H1 (cell line): ENCODE measurements around the gene ATP7B. TPM values are rescaled to one million over a fixed set of nuclear protein-coding genes. Genes with fewer than 3 reads are reported as not detected.

Experiments
- CTCF ChIA-PET: fragments of 300-600 bp; sonication (Branson Sonifier 250); formaldehyde crosslinking; loops from one replicate; lab custom pipeline; 2021; ENCODE audit not compliant: partially characterized antibody; lab: Charles Lee
- POLR2A ChIA-PET: fragments of 300-600 bp; sonication (Branson Sonifier 250); formaldehyde crosslinking; loops from one replicate; lab custom pipeline; 2021; ENCODE audit warnings: inconsistent platforms; ENCODE audit not compliant: partially characterized antibody; lab: Charles Lee
- DNase-seq, 2 experiments: peaks; one replicate each; pipeline versions ENCODE4 v3.0.0 to v3.0.0-alpha.2; 2010 to 2022; ENCODE audit warnings: low spot score in 2 of 2, low read depth in 1 of 2, mixed read lengths in 1 of 2
- FAIRE-seq: peaks from 2 replicates; lab custom pipeline; 2011; peaks lifted over from hg19 to GRCh38; lab: Jason Lieb, UNC
- H2AFZ ChIP-seq: 2 replicates; pipeline ENCODE4 v1.8.1; 2012; ENCODE audit warnings: low read length, inconsistent platforms
- H2AK5ac ChIP-seq: 2 replicates; pipeline ENCODE4 v1.6.1; 2013; ENCODE audit warnings: low read depth, low read length
- H2BK120ac ChIP-seq: replicated peaks from 2 replicates; pipeline ENCODE3; 2013; ENCODE audit warnings: low read depth, low read length, inconsistent platforms
- H2BK12ac ChIP-seq: 2 replicates; pipeline ENCODE4 v1.6.1; 2013; ENCODE audit warnings: low read depth, low read length
- H2BK15ac ChIP-seq: 2 replicates; pipeline ENCODE4 v1.6.1; 2013; ENCODE audit warnings: low read length
- H2BK20ac ChIP-seq: 2 replicates; pipeline ENCODE4 v1.6.1; 2013; ENCODE audit warnings: low read length
- H2BK5ac ChIP-seq: 2 replicates; pipeline ENCODE4 v1.6.1; 2013; ENCODE audit warnings: low read depth, low read length
- H3K14ac ChIP-seq: 2 replicates; pipeline ENCODE4 v1.6.1; 2013; ENCODE audit warnings: inconsistent platforms; ENCODE audit not compliant: insufficient read length
- H3K18ac ChIP-seq: 2 replicates; pipeline ENCODE4 v1.6.1; 2013; ENCODE audit warnings: low read length; ENCODE audit errors: extremely low read depth
- H3K23ac ChIP-seq: 2 replicates; pipeline ENCODE4 v1.6.1; 2013; ENCODE audit warnings: inconsistent platforms; ENCODE audit not compliant: insufficient read length
- H3K23me2 ChIP-seq: 2 replicates; pipeline ENCODE4 v1.6.1; 2013; ENCODE audit warnings: low read depth, low read length
- H3K27ac ChIP-seq: 2 replicates; pipeline ENCODE4 v1.6.1; 2011; ENCODE audit warnings: low read depth, low read length, inconsistent platforms
- H3K27me3 ChIP-seq, 4 experiments: replicated peaks in 1 of 4; 1 replicate in 1 of 4; 2 replicates in 3 of 4; pipeline versions ENCODE4 v1.6.1 to v1.8.1; 2011 to 2013; ENCODE audit warnings: low read length in 3 of 4, mild to moderate bottlenecking in 3 of 4, inconsistent platforms in 2 of 4, mixed read lengths in 2 of 4, moderate library complexity in 1 of 4; ENCODE audit not compliant: control insufficient read depth in 3 of 4, insufficient read depth in 3 of 4; ENCODE audit errors: extremely low read depth in 1 of 4
- H3K36me3 ChIP-seq, 4 experiments: 2 replicates each; pipeline versions ENCODE4 v1.6.1 to v1.8.1; 2011 to 2013; ENCODE audit warnings: mild to moderate bottlenecking in 4 of 4, low read length in 3 of 4, moderate library complexity in 2 of 4, control low read depth in 1 of 4, inconsistent platforms in 1 of 4; ENCODE audit not compliant: insufficient read depth in 4 of 4, control insufficient read depth in 2 of 4
- H3K4ac ChIP-seq: replicated peaks from 2 replicates; pipeline ENCODE3; 2013; ENCODE audit warnings: low read length, low read depth, mixed read lengths, inconsistent platforms; ENCODE audit not compliant: insufficient read length
- H3K4me1 ChIP-seq, 4 experiments: replicated peaks in 1 of 4; 1 replicate in 1 of 4; 2 replicates in 3 of 4; pipeline versions ENCODE4 v1.6.1 to v1.8.1; 2011 to 2013; ENCODE audit warnings: low read length in 3 of 4, inconsistent platforms in 2 of 4, mixed read lengths in 1 of 4; ENCODE audit not compliant: insufficient read depth in 4 of 4, control insufficient read depth in 3 of 4
- H3K4me2 ChIP-seq, 2 experiments: 2 replicates each; pipeline versions ENCODE4 v1.6.1 to v1.8.1; 2011 to 2013; ENCODE audit warnings: low read depth in 2 of 2, low read length in 2 of 2, control low read depth in 1 of 2, inconsistent platforms in 1 of 2, mild to moderate bottlenecking in 1 of 2; ENCODE audit not compliant: insufficient read depth in 1 of 2
- H3K4me3 ChIP-seq, 4 experiments: fragments of 200-600, 300-600 bp in 1 of 4; sonication (generic), shearing (Covaris generic), sonication (Bioruptor Twin) in 1 of 4; 2 replicates each; pipeline versions ENCODE4 v1.5.1 to v1.8.1; 2011 to 2016; ENCODE audit warnings: low read length in 4 of 4, low read depth in 3 of 4, control low read depth in 2 of 4, inconsistent platforms in 2 of 4, mild to moderate bottlenecking in 2 of 4, mixed read lengths in 1 of 4, moderate library complexity in 1 of 4; ENCODE audit not compliant: insufficient read depth in 2 of 4; ENCODE audit errors: extremely low read depth in 1 of 4
- H3K56ac ChIP-seq: replicated peaks from 2 replicates; pipeline ENCODE3; 2013; ENCODE audit warnings: low read depth, mild to moderate bottlenecking, mixed read lengths, low read length, inconsistent platforms; ENCODE audit not compliant: insufficient read length
- H3K79me1 ChIP-seq: 2 replicates; pipeline ENCODE4 v1.6.1; 2013; ENCODE audit warnings: low read depth, low read length, control low read depth
- H3K79me2 ChIP-seq, 2 experiments: 2 replicates each; pipeline versions ENCODE4 v1.6.1 to v1.8.1; 2012 to 2013; ENCODE audit warnings: low read length in 2 of 2, mild to moderate bottlenecking in 2 of 2, inconsistent platforms in 1 of 2; ENCODE audit not compliant: insufficient read depth in 2 of 2, control insufficient read depth in 1 of 2
- H3K9ac ChIP-seq, 4 experiments: replicated peaks in 1 of 4; 1 replicate in 1 of 4; 2 replicates in 3 of 4; pipeline versions ENCODE4 v1.6.1 to v1.8.1; 2011 to 2013; ENCODE audit warnings: low read depth in 3 of 4, low read length in 3 of 4, control low read depth in 2 of 4, mild to moderate bottlenecking in 2 of 4, moderate library complexity in 2 of 4, inconsistent platforms in 1 of 4; ENCODE audit errors: extremely low read depth in 1 of 4
- H3K9me3 ChIP-seq, 2 experiments: 2 replicates each; pipeline versions ENCODE4 v1.6.1 to v1.8.1; 2012 to 2013; ENCODE audit warnings: mild to moderate bottlenecking in 2 of 2, moderate library complexity in 2 of 2, control low read depth in 1 of 2, inconsistent platforms in 1 of 2, low read depth in 1 of 2, low read length in 1 of 2, mixed read lengths in 1 of 2; ENCODE audit not compliant: insufficient read depth in 2 of 2
- H4K20me1 ChIP-seq, 2 experiments: replicated peaks in 1 of 2; 2 replicates each; pipeline versions ENCODE3 to v1.8.1; 2011 to 2013; ENCODE audit warnings: inconsistent platforms in 2 of 2, low read length in 2 of 2, mild to moderate bottlenecking in 1 of 2; ENCODE audit not compliant: insufficient read depth in 2 of 2, control insufficient read depth in 1 of 2
- H4K5ac ChIP-seq: 2 replicates; pipeline ENCODE4 v1.6.1; 2013; ENCODE audit warnings: low read length, low read depth, mixed read lengths, inconsistent platforms; ENCODE audit not compliant: insufficient read length
- H4K8ac ChIP-seq: 2 replicates; pipeline ENCODE4 v1.8.0; 2013; ENCODE audit warnings: mild to moderate bottlenecking, moderate library complexity, low read length, inconsistent platforms; ENCODE audit not compliant: insufficient read depth; ENCODE audit errors: extremely low read depth
- H4K91ac ChIP-seq: replicated peaks from 2 replicates; pipeline ENCODE3; 2013; ENCODE audit warnings: low read length, mixed read lengths, inconsistent platforms; ENCODE audit not compliant: insufficient read length
- BCL11A ChIP-seq, 2 experiments: IDR thresholded peaks; one replicate each; pipeline ENCODE4 v1.6.1; 2011; ENCODE audit warnings: low read depth in 2 of 2, low read length in 2 of 2, mild to moderate bottlenecking in 2 of 2
- BRCA1 ChIP-seq: IDR thresholded peaks from 2 replicates; pipeline ENCODE4 v1.6.1; 2012; ENCODE audit warnings: low read depth, low read length, improper control_type of control experiment
- CBX8 ChIP-seq: fragments of 300-800, 300-1000 bp; sonication (generic); IDR thresholded peaks from 2 replicates; pipeline ENCODE4 v1.7.1; 2016; ENCODE audit warnings: low read depth, low read length, borderline replicate concordance
- CTBP2 ChIP-seq: IDR thresholded peaks from 2 replicates; pipeline ENCODE4 v1.7.0; 2011; ENCODE audit warnings: borderline replicate concordance, mild to moderate bottlenecking, moderate library complexity, mixed read lengths, low read length; ENCODE audit not compliant: insufficient read depth, insufficient read length
- EZH2 ChIP-seq: fragments of 200-600 bp; sonication (generic); IDR thresholded peaks from 2 replicates; pipeline ENCODE4 v1.7.1; 2012; ENCODE audit warnings: low read depth, mild to moderate bottlenecking, moderate library complexity, low read length, inconsistent platforms; ENCODE audit not compliant: severe bottlenecking
- GTF2F1 ChIP-seq: IDR thresholded peaks from 2 replicates; pipeline ENCODE4 v1.6.1; 2012; ENCODE audit warnings: low read depth, low read length, improper control_type of control experiment, borderline replicate concordance
- JUN ChIP-seq: IDR thresholded peaks from 2 replicates; pipeline ENCODE4 v1.6.1; 2011; ENCODE audit warnings: low read depth, mild to moderate bottlenecking, improper control_type of control experiment, low read length
- MAFK ChIP-seq: IDR thresholded peaks from 2 replicates; pipeline ENCODE4 v1.6.1; 2012; ENCODE audit warnings: low read depth, mild to moderate bottlenecking, improper control_type of control experiment, low read length
- NANOG ChIP-seq: IDR thresholded peaks from 2 replicates; pipeline ENCODE4 v1.6.1; 2011; ENCODE audit warnings: low read length, low read depth, mild to moderate bottlenecking, inconsistent platforms; ENCODE audit not compliant: insufficient read depth, poor library complexity, severe bottlenecking
- PHF8 ChIP-seq: fragments of 200-600 bp; sonication (generic); conservative IDR thresholded peaks from 2 replicates; pipeline ENCODE4 v1.7.1; 2012; ENCODE audit warnings: low read depth, mild to moderate bottlenecking, inconsistent platforms, low read length, moderate library complexity
- POLR2AphosphoS5 ChIP-seq: IDR thresholded peaks from 2 replicates; pipeline ENCODE4 v1.6.1; 2011; ENCODE audit warnings: low read depth, low read length
- RFX5 ChIP-seq: IDR thresholded peaks from 2 replicates; pipeline ENCODE4 v1.6.1; 2011; ENCODE audit warnings: low read depth, low read length, improper control_type of control experiment, borderline replicate concordance
- SIN3A ChIP-seq, 2 experiments: IDR thresholded peaks in 1 of 2; conservative IDR thresholded peaks in 1 of 2; 2 replicates each; pipeline ENCODE4 v1.6.1; 2011 to 2012; ENCODE audit warnings: low read length in 2 of 2, improper control_type of control experiment in 1 of 2, low read depth in 1 of 2, mild to moderate bottlenecking in 1 of 2
- ZNF274 ChIP-seq: IDR thresholded peaks from 2 replicates; pipeline ENCODE4 v1.7.0; 2012; ENCODE audit warnings: low read length, borderline replicate concordance; ENCODE audit errors: extremely low read depth
- WGBS, 2 experiments: shearing (Covaris generic) in 1 of 2; methylation state at CpG; one replicate each; pipeline versions ENCODE4 v1.1.6 to v1.1.7; 2013 to 2015; ENCODE audit warnings: low lambda C conversion rate in 2 of 2, mixed read lengths in 2 of 2, inconsistent platforms in 1 of 2, low coverage in 1 of 2, missing lambda C conversion rate in 1 of 2; ENCODE audit not compliant: insufficient replicate concordance in 2 of 2, insufficient coverage in 1 of 2, insufficient read length in 1 of 2; ENCODE audit errors: extremely low coverage in 1 of 2, missing lambda C conversion rate in 1 of 2; 5-methylcytosine and 5-hydroxymethylcytosine counted together
- polyA plus RNA-seq, 7 experiments: library from polyadenylated mRNA; depleted of rRNA in 3 of 7; stranded (reverse) in 5 of 7; unstranded in 2 of 7; fragments of >200 nt in 5 of 7; fragments of 200-250 nt in 2 of 7; gene quantifications; 1 replicate in 5 of 7; 2 replicates in 1 of 7; 4 replicates in 1 of 7; pipeline versions ENCODE4 v1.2.1 to v1.2.3, GENCODE V29; 2011 to 2013; ENCODE audit warnings: missing spikeins in 2 of 7, mixed read lengths in 2 of 7
- total RNA-seq: library from RNA; stranded (reverse); fragmentation: NEBNext Ultra II Directional; extraction: Animal tissue kit (Norgen Biotek cat#: 25700); gene quantifications from 2 replicates; pipeline ENCODE4 v1.2.1, GENCODE V29; 2021

Gene ATP7B
- total and polyA plus RNA-seq, 2 of the 8 experiments (the other 6 are each of a cell fraction or from before 2014, with no cell fraction given): 4.1 to 9.2 TPM

- Histone ChIP-seq H2BK12ac (no peak overlapping the region), H3K23me2 (peaks cover 8% of the 10 kb centered on the region), H4K5ac (no peak overlapping the region), H3K18ac (no peak overlapping the region), H2AFZ (no peak overlapping the region), H3K27ac (no peak overlapping the region), H3K4me2 (no peak overlapping the region; a peak in 1 of 4 replicates), H3K23ac (no peak overlapping the region), H3K14ac (no peak overlapping the region), H3K56ac (no peak overlapping the region), H3K36me3 (no peaks in the 10 kb centered on the region), H3K27me3 (peaks cover 2 to 21% (median 13%) of the 10 kb centered on the region in 4 experiments), H4K8ac (no peak overlapping the region), H2BK120ac (no peak overlapping the region), H3K79me2 (peaks cover 0 to 29% of the 10 kb centered on the region in 2 experiments; a peak in 2 of 4 replicates), H4K20me1 (peaks cover 0 to 6% of the 10 kb centered on the region in 2 experiments), H3K9me3 (no peaks in the 10 kb centered on the region), H2BK5ac (no peak overlapping the region), H2BK15ac (no peak overlapping the region), H4K91ac (no peak overlapping the region), H2AK5ac (no peak overlapping the region), H3K4me3 (no peak overlapping the region; a peak in 1 of 8 replicates), H2BK20ac (no peak overlapping the region), H3K9ac (no peak overlapping the region), H3K4ac (no peak overlapping the region), H3K4me1 (no peaks in the 10 kb centered on the region; a peak in 1 of 7 replicates), H3K79me1 (no peaks in the 10 kb centered on the region; the same call in 1 of the 2 replicates)
- no peak for FAIRE-seq
- WGBS, 2 experiments: 76% methylated on average over 6 of the region's 6 CpGs; no CpG with 5 or more reads in 1 of the 2 experiments
- POLR2A ChIA-PET: no interaction called here
- DNase-seq: no peak
- CTCF ChIA-PET: interaction anchor here (0.8 to 2.2 kb wide), 4 partner anchors 10 to 26 kb away, joined by 3 to 9 read pairs (median 4); no protein-coding TSS in a partner anchor
- TF ChIP-seq CBX8: no peak
- TF ChIP-seq BRCA1: no peak
- no peak for TF ChIP-seq ZNF274
- TF ChIP-seq BCL11A (IDR thresholded peaks at IDR 0.05; ENCODE audit: low read depth in 2 of 2, low read length in 2 of 2): no peak
- no peak for TF ChIP-seq GTF2F1
- TF ChIP-seq POLR2AphosphoS5: no peak
- no peak for TF ChIP-seq RFX5
- no peak for TF ChIP-seq MAFK
- no peak for TF ChIP-seq CTBP2
- TF ChIP-seq EZH2: no peak
- TF ChIP-seq JUN: no peak
- no peak for TF ChIP-seq SIN3A (conservative IDR thresholded peaks at IDR 0.05 in 1 of 2, IDR thresholded peaks at IDR 0.05 in 1 of 2; ENCODE audit: low read depth in 1 of 2, low read length in 2 of 2)
- TF ChIP-seq PHF8: no peak
- TF ChIP-seq NANOG: no peak
Measured at GRCh38 chr13:52009946-52010345, 1.3 kb downstream of the ATP7B start.
